ENCODE data around the gene EFCC1.

DNA sequence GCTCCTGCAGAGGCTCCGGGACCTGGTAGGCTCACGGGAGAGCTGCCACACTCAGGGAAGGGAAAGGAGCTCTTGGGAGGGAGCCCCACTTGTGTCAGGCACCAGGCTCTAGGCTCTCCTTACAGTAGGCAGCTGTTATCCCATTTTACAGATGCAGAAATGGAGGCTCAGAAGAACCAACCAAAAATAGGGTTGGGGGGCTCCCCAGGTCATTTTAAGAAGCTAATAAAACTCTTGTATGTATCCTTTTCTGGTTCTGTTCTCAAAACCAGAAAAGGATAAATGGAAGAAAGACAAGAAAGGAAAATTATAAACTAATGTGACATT lies 36.0 kb downstream of the EFCC1 start:
- no peak for TF ChIP-seq ZNF565 (CRISPR knock-in tag; conservative IDR thresholded peaks at IDR 0.05; ENCODE audit: low read depth)
- TF ChIP-seq CSRNP3 (CRISPR knock-in tag; IDR thresholded peaks at IDR 0.05) = no peak
- TF ChIP-seq, protein P1, sequence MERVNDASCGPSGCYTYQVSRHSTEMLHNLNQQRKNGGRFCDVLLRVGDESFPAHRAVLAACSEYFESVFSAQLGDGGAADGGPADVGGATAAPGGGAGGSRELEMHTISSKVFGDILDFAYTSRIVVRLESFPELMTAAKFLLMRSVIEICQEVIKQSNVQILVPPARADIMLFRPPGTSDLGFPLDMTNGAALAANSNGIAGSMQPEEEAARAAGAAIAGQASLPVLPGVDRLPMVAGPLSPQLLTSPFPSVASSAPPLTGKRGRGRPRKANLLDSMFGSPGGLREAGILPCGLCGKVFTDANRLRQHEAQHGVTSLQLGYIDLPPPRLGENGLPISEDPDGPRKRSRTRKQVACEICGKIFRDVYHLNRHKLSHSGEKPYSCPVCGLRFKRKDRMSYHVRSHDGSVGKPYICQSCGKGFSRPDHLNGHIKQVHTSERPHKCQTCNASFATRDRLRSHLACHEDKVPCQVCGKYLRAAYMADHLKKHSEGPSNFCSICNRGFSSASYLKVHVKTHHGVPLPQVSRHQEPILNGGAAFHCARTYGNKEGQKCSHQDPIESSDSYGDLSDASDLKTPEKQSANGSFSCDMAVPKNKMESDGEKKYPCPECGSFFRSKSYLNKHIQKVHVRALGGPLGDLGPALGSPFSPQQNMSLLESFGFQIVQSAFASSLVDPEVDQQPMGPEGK (CRISPR knock-in tag; IDR thresholded peaks at IDR 0.05; ENCODE audit: borderline replicate concordance) = no peak
- no peak for TF ChIP-seq ESRRG (CRISPR knock-in tag; IDR thresholded peaks at IDR 0.05)
- TF ChIP-seq GLIS3 (CRISPR knock-in tag; IDR thresholded peaks at IDR 0.05) = no peak
- TF ChIP-seq ZNF8 (CRISPR knock-in tag; IDR thresholded peaks at IDR 0.05) = no peak
- TF ChIP-seq CSDC2 (CRISPR knock-in tag; IDR thresholded peaks at IDR 0.05) = no peak
- TF ChIP-seq CREB5 (CRISPR knock-in tag; IDR thresholded peaks at IDR 0.05; ENCODE audit: low read depth) = no peak
- TF ChIP-seq ZNF70 (CRISPR knock-in tag; IDR thresholded peaks at IDR 0.05) = no peak

Data from SK-N-SH treated with all-trans-retinoic acid at 6 μM for 48 hours (cell line).